Embryonic facial prominence (tissue), 1 donor: ENCODE data around the gene COX19.

Source experiments
- DNase-seq: peaks from one replicate; pipeline ENCODE4 v3.0.0-alpha.2; 2016; ENCODE audit errors: extremely low spot score

Gene COX19

GRCh38 chr7:991729-992656 lies 16.6 kb upstream of the COX19 start:
- no peak for DNase-seq

- DNase-seq, result no peak
Measured at GRCh38 chr7:990933-991728, 15.8 kb upstream of the COX19 start.

GRCh38 chr7:990352-990932 lies 15.1 kb upstream of the COX19 start:
- no peak for DNase-seq

DNA sequence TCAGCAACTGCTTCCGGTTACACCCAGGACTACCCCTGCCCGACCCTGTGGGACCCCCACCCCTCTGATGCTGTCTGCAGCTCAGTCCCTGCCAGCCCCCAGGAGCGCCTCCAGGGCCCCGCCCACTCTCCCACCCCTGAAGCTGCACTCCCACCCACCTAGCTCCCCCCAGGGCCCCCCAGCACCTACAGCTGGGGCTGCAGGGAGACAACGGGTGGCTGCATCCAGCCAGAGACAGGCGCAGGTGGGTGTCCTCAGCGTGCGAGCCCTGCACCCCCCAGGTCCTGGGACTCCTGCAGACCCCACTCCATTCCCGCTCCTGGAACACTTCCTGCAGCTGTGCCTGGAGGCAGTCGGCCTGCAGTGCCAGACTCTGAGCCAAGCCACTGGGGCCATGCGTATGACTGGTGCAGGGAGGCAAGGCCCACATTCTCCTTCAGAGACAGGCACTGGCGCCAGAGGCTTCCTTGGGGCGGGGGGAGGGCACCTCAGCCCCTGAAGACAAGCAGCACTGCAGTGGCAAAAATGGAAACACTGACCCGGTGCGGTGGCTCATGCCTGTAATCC lies 13.7 kb upstream of the COX19 start:
- DNase-seq, result no peak

- no peak for DNase-seq
Measured at GRCh38 chr7:988426-988911, 13.1 kb upstream of the COX19 start.

GRCh38 chr7:987909-988308 lies 12.6 kb upstream of the COX19 start:
- DNase-seq, result no peak

- no peak for DNase-seq
Measured at GRCh38 chr7:986766-987751, 11.7 kb upstream of the COX19 start.

- no peak for DNase-seq
Measured at GRCh38 chr7:985915-986741, 10.8 kb upstream of the COX19 start.

- no peak for DNase-seq
Measured at GRCh38 chr7:985127-985416, 9.7 kb upstream of the COX19 start.

DNA sequence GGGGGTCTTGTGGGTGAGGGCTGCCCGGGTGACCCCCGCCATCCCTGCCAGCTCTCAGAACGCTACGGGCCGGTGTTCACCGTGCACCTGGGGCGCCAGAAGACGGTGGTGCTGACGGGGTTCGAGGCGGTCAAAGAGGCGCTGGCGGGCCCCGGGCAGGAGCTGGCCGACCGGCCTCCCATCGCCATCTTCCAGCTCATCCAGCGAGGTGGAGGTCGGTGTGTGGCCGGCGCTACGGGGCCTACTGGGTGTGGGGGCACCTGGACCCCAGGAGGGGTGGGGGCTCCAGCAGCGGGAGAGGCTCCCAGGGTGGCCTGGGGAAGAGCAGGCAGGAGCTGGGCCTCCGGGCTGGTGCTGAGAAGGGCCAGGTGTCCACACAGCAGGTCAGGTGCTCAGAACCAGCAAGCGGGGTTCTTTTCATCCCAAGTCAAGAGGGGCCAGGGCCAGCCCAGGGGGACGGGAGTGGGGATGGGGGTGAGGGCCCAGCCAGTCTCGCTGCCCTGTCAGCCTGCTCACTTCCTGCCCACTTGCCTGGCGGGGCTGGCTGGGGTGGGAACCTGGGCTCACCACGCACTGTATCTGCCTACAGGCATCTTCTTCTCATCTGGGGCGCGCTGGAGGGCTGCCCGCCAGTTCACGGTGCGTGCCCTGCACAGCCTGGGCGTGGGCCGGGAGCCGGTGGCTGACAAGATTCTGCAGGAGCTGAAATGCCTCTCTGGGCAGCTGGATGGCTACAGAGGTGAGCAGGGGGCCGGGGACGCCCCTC lies 9.2 kb upstream of the COX19 start:
- no peak for DNase-seq

DNA sequence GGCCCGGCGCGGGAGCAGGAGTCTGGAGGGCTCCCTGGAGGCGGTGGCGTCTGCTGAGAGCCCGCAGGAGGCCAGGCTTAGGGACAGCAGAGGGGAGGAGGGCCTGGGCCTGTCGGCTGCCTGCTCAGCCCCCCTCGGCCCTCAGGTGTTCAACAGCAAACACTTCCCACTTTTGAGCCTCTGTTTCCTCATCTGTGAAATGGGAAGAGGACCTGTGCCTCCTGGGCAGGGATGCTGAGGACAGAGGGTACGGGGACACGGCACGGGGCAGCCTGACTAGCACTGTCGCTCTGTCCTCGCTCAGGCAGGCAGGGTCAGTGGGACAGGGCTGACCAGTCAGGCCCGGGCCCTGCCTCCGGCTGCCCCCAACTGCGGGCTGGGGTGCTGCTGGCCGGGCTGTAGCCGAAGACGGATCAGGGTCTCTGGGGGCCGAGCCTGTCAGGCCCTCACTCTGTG lies 8.3 kb upstream of the COX19 start:
- no peak for DNase-seq

GRCh38 chr7:983004-983615 lies 7.8 kb upstream of the COX19 start, which contains the start of gene CYP2W1:
TSS of gene CYP2W1 (plus strand) at chr7:983181. CDS start at chr7:983212, 31 bp downstream.
- DNase-seq, result no peak

DNA sequence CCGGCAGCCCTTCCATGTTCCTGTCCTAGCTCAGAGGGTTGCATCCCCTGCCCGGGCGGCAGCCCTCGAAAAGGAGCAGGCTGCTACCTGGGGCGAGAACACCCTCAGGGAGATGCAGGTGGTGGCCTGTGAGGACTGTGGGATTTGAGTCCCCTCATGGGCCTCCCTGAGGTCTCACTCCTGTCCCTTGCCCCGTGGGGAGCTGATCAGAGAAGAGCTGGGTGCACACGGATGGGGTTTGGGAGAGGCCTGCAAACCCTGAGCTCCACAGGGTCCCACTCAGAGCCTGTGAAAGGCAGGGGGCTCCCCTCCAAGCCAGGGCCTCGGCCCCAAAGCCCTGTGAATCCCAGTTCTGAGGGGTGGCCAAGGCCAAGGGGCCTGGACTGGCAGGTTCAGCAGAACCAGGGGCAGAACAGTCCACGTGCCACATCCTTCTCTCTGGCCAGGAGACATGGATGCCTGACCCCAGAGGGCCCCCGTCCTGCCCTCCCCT lies 7.2 kb upstream of the COX19 start:
- DNase-seq, result no peak

DNA sequence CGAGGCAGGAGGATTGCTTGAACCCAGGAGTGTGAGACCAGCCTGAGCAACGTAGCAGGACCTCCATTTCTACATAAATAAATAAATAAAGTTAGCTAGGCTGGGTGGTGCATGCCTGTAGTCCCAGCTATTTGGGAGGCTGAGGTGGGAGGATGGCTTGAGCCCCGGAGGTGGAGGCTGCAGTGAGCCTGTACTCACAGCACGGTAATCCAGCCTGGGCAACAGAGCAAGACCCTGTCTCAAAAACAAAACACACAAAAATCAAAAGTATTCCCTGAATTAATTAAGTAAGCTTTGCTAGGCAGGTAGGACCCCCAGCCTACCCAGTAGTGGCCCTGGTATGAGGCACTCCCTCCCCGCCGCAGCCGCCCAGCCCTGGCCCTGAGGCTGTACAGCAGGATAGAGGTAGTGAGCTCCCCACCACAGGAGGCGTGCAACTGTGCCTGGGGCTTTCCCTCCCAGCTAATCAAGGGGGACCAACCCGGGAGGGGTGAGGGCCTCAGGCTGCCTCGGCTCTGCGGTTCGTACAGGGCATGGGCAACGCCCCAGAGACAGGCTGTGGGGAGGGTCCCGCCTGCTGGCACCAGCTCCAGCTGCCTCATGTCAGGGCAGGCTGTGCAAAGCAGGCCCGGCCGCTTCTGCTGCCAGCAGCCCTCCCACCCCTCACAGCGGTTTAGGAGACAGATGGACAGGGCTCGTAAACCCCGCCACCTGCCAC lies 6.6 kb upstream of the COX19 start:
- no peak for DNase-seq

GRCh38 chr7:979886-980571 lies 4.7 kb upstream of the COX19 start:
- DNase-seq, result no peak

GRCh38 chr7:979151-979550 lies 3.8 kb upstream of the COX19 start:
- DNase-seq, result no peak

DNA sequence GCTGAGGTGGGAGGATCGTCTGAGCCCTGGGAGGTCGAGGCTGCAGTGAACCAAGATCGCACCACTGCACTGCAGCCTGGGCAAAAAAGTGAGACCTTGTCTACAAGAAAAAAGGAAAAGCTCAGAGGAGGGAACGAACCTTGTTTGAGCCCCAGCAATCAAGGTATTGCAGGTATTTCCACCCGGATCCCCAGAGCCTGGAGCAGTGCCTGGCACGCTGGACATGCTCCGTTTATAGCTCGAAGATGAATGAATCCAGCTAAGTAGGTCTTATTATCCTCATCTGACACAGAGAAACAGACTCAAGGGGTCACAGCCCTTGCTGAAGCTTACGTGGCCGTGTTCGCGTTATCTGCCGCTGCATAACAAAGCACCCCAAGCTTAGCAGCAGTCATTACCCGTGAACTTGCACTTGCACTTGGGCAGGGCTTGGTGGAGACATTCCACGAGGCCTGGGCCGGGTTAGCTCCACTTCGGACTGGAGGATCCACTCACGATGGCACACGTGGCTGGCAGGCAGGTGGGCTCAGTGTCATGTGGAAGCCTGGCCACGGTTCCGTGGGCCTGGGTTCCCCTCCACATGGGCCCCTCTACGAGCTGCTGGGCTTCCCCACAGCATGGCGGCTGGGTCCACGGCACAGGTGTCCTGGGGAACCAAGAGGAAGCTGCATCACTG lies 3.2 kb upstream of the COX19 start:
- DNase-seq, result no peak
